ENCODE data around the gene AGR3. TPM values are rescaled to one million over a fixed set of nuclear protein-coding genes. Genes with fewer than 3 reads are reported as not detected.

AGR3 gene
- polyA plus RNA-seq, 1 donor from 2014 or later, result not detected

- no peak overlapping the region for H3K27ac ChIP-seq (ENCODE audit: low read length)
- H3K9me3 ChIP-seq (ENCODE audit: low read length), result no peaks in the 10 kb centered on the region
- H2AFZ ChIP-seq (ENCODE audit: low read depth, low read length), result no peak overlapping the region
These were observed 30.9 kb downstream of the AGR3 start for GRCh38 chr7:16850614-16851466.

More at GRCh38 chr7:16850614-16851466, 30.9 kb downstream of the AGR3 start:
- H3K4me2 ChIP-seq (ENCODE audit: low read length), result no peak overlapping the region
- no peak overlapping the region for H3K9ac ChIP-seq (ENCODE audit: low read length)
- no peaks in the 10 kb centered on the region for H3K79me2 ChIP-seq (replicated peaks; ENCODE audit: insufficient read depth, low read length)
- no peaks in the 10 kb centered on the region for H3K9me2 ChIP-seq (ENCODE audit: insufficient read depth, low read length)
- no peak for TF ChIP-seq CTCF (IDR thresholded peaks at IDR 0.05; ENCODE audit: poor library complexity, severe bottlenecking)
- no peak for TF ChIP-seq REST (IDR thresholded peaks at IDR 0.05; ENCODE audit: borderline replicate concordance)
- no peak for TF ChIP-seq EZH2 (IDR thresholded peaks at IDR 0.05; ENCODE audit: borderline replicate concordance, insufficient read depth, low read length, poor library complexity, severe bottlenecking)
- no peak for TF ChIP-seq TAF1 (IDR thresholded peaks at IDR 0.05; ENCODE audit: low read depth)
- no peak for TF ChIP-seq POLR2AphosphoS5 (IDR thresholded peaks at IDR 0.05)
- TF ChIP-seq EP300 (conservative IDR thresholded peaks at IDR 0.05; ENCODE audit: poor library complexity, severe bottlenecking), result no peak
- TF ChIP-seq MXI1 (conservative IDR thresholded peaks at IDR 0.05; ENCODE audit: poor library complexity, severe bottlenecking), result no peak
- TF ChIP-seq SMC3 (conservative IDR thresholded peaks at IDR 0.05; ENCODE audit: poor library complexity), result no peak
- no peak for TF ChIP-seq RAD21 (conservative IDR thresholded peaks at IDR 0.05)
- no peak overlapping the region for H3K4me3 ChIP-seq (ENCODE audit: low read length)
- H3F3A ChIP-seq (ENCODE audit: insufficient read depth, low read length, poor library complexity, severe bottlenecking), result no peaks in the 10 kb centered on the region
- H3K27me3 ChIP-seq (ENCODE audit: insufficient read depth, low read depth, low read length), result no peaks in the 10 kb centered on the region
- no peaks in the 10 kb centered on the region for H3K36me3 ChIP-seq (ENCODE audit: insufficient read depth, low read length)
- H4K20me1 ChIP-seq (ENCODE audit: insufficient read depth), result no peaks in the 10 kb centered on the region

Data from neural cell (in vitro differentiated cells).